K562 (cell line): ENCODE results near the gene CLHC1. TPM values are rescaled to one million over a fixed set of nuclear protein-coding genes. Genes with fewer than 3 reads are reported as not detected.

Experiments used
- ATAC-seq: fragments of 200-7000 bp; cut with Tn5 transposase; 3 replicates; pipeline ENCODE4 v1.9.1; 2020; ENCODE audit warnings: moderate library complexity
- BruUV-seq: library from RNA; stranded (reverse); fragments of 400-500 nt; replicated peaks from 2 replicates; lab custom pipeline; 2021; lab: Mats Ljungman, UMichigan
- CTCF ChIA-PET: fragments of 300-600 bp; formaldehyde crosslinking; extraction: SDS; loops from one replicate; lab custom pipeline; 2021; ENCODE audit warnings: low intra/inter-chr PET ratio; lab: Yijun Ruan, JAX
- POLR2A ChIA-PET: fragments of 300-600, 350-650 bp; sonication (Branson Sonifier 250); formaldehyde crosslinking; extraction: SDS; loops from one replicate; lab custom pipeline; 2021; ENCODE audit warnings: antibody characterized with exemption, inconsistent platforms; lab: Yijun Ruan, JAX
- DNase-seq, 4 experiments: peaks; one replicate each; pipeline versions ENCODE4 v3.0.0 to v3.0.0-alpha.2; 2011 to 2018; ENCODE audit warnings: low spot score in 3 of 4, mixed read lengths in 3 of 4; ENCODE audit errors: extremely low read depth in 1 of 4
- FAIRE-seq: peaks from 2 replicates; lab custom pipeline; 2011; peaks lifted over from hg19 to GRCh38; lab: Jason Lieb, UNC
- H2AFZ ChIP-seq: 2 replicates; pipeline ENCODE4 v1.6.0; 2011; ENCODE audit warnings: low read depth, low read length, control low read depth, inconsistent platforms
- H3K27ac ChIP-seq: fragments of 200-600 bp; 3 replicates; pipeline ENCODE4 v1.8.0; 2011; ENCODE audit warnings: low read depth, mild to moderate bottlenecking, control low read depth, inconsistent platforms, low read length, moderate library complexity, mixed read lengths; ENCODE audit errors: extremely low read depth
- H3K27me3 ChIP-seq, 2 experiments: fragments of 300-600 bp in 1 of 2; 2 replicates in 1 of 2; 3 replicates in 1 of 2; pipeline versions ENCODE4 v1.6.0 to v1.8.0; 2011; ENCODE audit warnings: inconsistent platforms in 2 of 2, low read length in 2 of 2, mild to moderate bottlenecking in 1 of 2, mixed read lengths in 1 of 2, moderate library complexity in 1 of 2; ENCODE audit not compliant: control insufficient read depth in 2 of 2, insufficient read depth in 2 of 2
- H3K36me3 ChIP-seq: fragments of 300-600 bp; 3 replicates; pipeline ENCODE4 v1.8.0; 2011; ENCODE audit warnings: mild to moderate bottlenecking, low read length, inconsistent platforms; ENCODE audit not compliant: control insufficient read depth, insufficient read depth
- H3K4me1 ChIP-seq, 2 experiments: fragments of 200-600 bp in 1 of 2; replicated peaks in 1 of 2; 2 replicates in 1 of 2; 3 replicates in 1 of 2; pipeline versions ENCODE4 v1.5.1 to v1.8.0; 2011; ENCODE audit warnings: inconsistent platforms in 2 of 2, low read length in 2 of 2, mild to moderate bottlenecking in 1 of 2, mixed read lengths in 1 of 2, moderate library complexity in 1 of 2; ENCODE audit not compliant: control insufficient read depth in 2 of 2, insufficient read depth in 2 of 2
- H3K4me2 ChIP-seq: 2 replicates; pipeline ENCODE4 v1.6.1; 2011; ENCODE audit warnings: low read length, control low read depth, inconsistent platforms, mixed read lengths; ENCODE audit not compliant: insufficient read depth
- H3K4me3 ChIP-seq: fragments of 200-600 bp; sonication (generic), shearing (Covaris generic); 2 replicates; pipeline ENCODE4 v1.5.1; 2016; ENCODE audit warnings: control low read depth, inconsistent platforms
- H3K79me2 ChIP-seq: fragments of 200-600 bp; 3 replicates; pipeline ENCODE4 v1.8.0; 2011; ENCODE audit warnings: low read length, inconsistent platforms; ENCODE audit not compliant: control insufficient read depth, insufficient read depth
- H3K9ac ChIP-seq, 2 experiments: 2 replicates each; pipeline versions ENCODE4 v1.6.0 to v1.6.1; 2011; ENCODE audit warnings: low read depth in 2 of 2, low read length in 2 of 2, control low read depth in 1 of 2, inconsistent platforms in 1 of 2, mild to moderate bottlenecking in 1 of 2, mixed read lengths in 1 of 2; ENCODE audit not compliant: insufficient read depth in 1 of 2
- H3K9me1 ChIP-seq: one replicate; pipeline ENCODE4 v1.6.0; 2011; ENCODE audit warnings: inconsistent platforms, mild to moderate bottlenecking, low read length, moderate library complexity; ENCODE audit not compliant: control insufficient read depth, insufficient read depth
- H3K9me3 ChIP-seq: replicated peaks from 2 replicates; pipeline ENCODE4 v1.5.1; 2011; ENCODE audit warnings: low read depth, low read length, inconsistent platforms; ENCODE audit not compliant: control insufficient read depth, insufficient read depth
- H4K20me1 ChIP-seq: replicated peaks from 2 replicates; pipeline ENCODE4 v1.6.1; 2011; ENCODE audit warnings: low read length, inconsistent platforms, mixed read lengths; ENCODE audit not compliant: control insufficient read depth, insufficient read depth
- SIX5 ChIP-seq, 2 experiments: IDR thresholded peaks; 2 replicates each; pipeline ENCODE4 v1.6.1; 2011; ENCODE audit warnings: low read length in 2 of 2, borderline replicate concordance in 1 of 2, low read depth in 1 of 2, mild to moderate bottlenecking in 1 of 2, moderate library complexity in 1 of 2; ENCODE audit not compliant: insufficient read depth in 1 of 2
- ZNF592 ChIP-seq: fragments of 450-650 bp; IDR thresholded peaks from 2 replicates; pipeline ENCODE4 v1.6.1; 2017; ENCODE audit warnings: antibody characterized with exemption, mild to moderate bottlenecking
- WGBS: fragments of 100-300 bp; shearing (Covaris generic); methylation state at CpG from one replicate; pipeline ENCODE4 v1.1.6; 2016; ENCODE audit warnings: low coverage, mixed read lengths; ENCODE audit not compliant: insufficient coverage; ENCODE audit errors: missing lambda C conversion rate; 5-methylcytosine and 5-hydroxymethylcytosine counted together
- in situ Hi-C: fragments of 300-500 bp; cut with MboI; formaldehyde crosslinking; loops from 4 replicates; pipeline ENCODE4 v1.15.0; 2018; ENCODE audit warnings: inconsistent platforms, mixed read lengths
- intact Hi-C: fragments of 100-400 bp; cut with micrococcal nuclease; formaldehyde crosslinking; loops from 2 replicates; pipeline ENCODE4 v1.14.2; 2022
- polyA plus RNA-seq, 8 experiments: library from polyadenylated mRNA; depleted of rRNA in 4 of 8; stranded (reverse) in 5 of 8; unstranded in 3 of 8; fragments of >200 nt; fragmentation: Nextera tagmentation in 2 of 8; fragmentation: Illumina TruSeq in 1 of 8; extraction: Ambion mirVana in 2 of 8; extraction: Trizol in 1 of 8; gene quantifications; 2 replicates each; pipeline versions ENCODE4 v1.2.1 to v1.2.3, GENCODE V29; 2011 to 2014; ENCODE audit warnings: inconsistent platforms in 1 of 8, missing spikeins in 1 of 8
- total RNA-seq, 7 experiments: library from RNA; depleted of rRNA in 6 of 7; stranded (reverse); fragments of >200 nt in 6 of 7; fragmentation: Illumina TruSeq in 2 of 7; extraction: Trizol in 2 of 7; gene quantifications; 2 replicates each; pipeline versions ENCODE4 v1.2.1 to v1.2.3, GENCODE V29; 2011 to 2021; ENCODE audit warnings: low replicate concordance in 1 of 7
- TF ChIP-seq, protein P1 (sequence below): sonication (generic); formaldehyde crosslinking; IDR thresholded peaks from 2 replicates; pipeline ENCODE4 v1.8.1; 2023; ENCODE audit warnings: mild to moderate bottlenecking, missing genetic modification reagents, moderate library complexity

The CLHC1 gene
- total and polyA plus RNA-seq, 9 of the 15 experiments (the other 6 are each of a cell fraction or from before 2014, with no cell fraction given): 3.7 to 14.3 (median 8.6) TPM

GRCh38 chr2:55144922-55145820, 86.9 kb downstream of the CLHC1 start:
- ATAC-seq: no peak
- POLR2A ChIA-PET: interaction anchor here (0.6 kb wide), 2 partner anchors 23 to 54 kb away, joined by 3 to 5 read pairs; no protein-coding TSS in a partner anchor
- CTCF ChIA-PET: no interaction called here
- no peak for FAIRE-seq
- Histone ChIP-seq H3K9ac (no peak overlapping the region), H3K79me2 (no peaks in the 10 kb centered on the region), H3K4me1 (peaks cover 15 to 30% of the 10 kb centered on the region in 2 experiments; a peak in 4 of 5 replicates), H3K36me3 (no peaks in the 10 kb centered on the region), H3K9me3 (no peaks in the 10 kb centered on the region; the same call in 1 of the 2 replicates), H2AFZ (peak overlapping the region; percentile 46), H3K27ac (no peak overlapping the region), H3K27me3 (no peaks in the 10 kb centered on the region), H3K4me2 (no peak overlapping the region), H3K9me1 (no peaks in the 10 kb centered on the region), H4K20me1 (no peaks in the 10 kb centered on the region), H3K4me3 (no peak overlapping the region)
- no TSS peak for BruUV-seq
- WGBS: 92% methylated on average over 12 of the region's 12 CpGs
- in situ Hi-C loops: no loop called here
- no peak for DNase-seq
- intact Hi-C loops: loop anchor here (5.0 kb wide), 1 partner anchor 38 kb away; no protein-coding TSS in a partner anchor
- TF ChIP-seq, protein P1, sequence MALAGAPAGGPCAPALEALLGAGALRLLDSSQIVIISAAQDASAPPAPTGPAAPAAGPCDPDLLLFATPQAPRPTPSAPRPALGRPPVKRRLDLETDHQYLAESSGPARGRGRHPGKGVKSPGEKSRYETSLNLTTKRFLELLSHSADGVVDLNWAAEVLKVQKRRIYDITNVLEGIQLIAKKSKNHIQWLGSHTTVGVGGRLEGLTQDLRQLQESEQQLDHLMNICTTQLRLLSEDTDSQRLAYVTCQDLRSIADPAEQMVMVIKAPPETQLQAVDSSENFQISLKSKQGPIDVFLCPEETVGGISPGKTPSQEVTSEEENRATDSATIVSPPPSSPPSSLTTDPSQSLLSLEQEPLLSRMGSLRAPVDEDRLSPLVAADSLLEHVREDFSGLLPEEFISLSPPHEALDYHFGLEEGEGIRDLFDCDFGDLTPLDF (CRISPR knock-in tag): no peak
- TF ChIP-seq ZNF592 (0 out of 2 replicates have a peak, but pooled peaks have one; percentile 11), SIX5 (IDR thresholded peaks at IDR 0.05; ENCODE audit: borderline replicate concordance in 1 of 2, insufficient read depth in 1 of 2, low read depth in 1 of 2, low read length in 2 of 2) (no peak)
